Measurements from ENCODE around the gene MOV10.

DNA sequence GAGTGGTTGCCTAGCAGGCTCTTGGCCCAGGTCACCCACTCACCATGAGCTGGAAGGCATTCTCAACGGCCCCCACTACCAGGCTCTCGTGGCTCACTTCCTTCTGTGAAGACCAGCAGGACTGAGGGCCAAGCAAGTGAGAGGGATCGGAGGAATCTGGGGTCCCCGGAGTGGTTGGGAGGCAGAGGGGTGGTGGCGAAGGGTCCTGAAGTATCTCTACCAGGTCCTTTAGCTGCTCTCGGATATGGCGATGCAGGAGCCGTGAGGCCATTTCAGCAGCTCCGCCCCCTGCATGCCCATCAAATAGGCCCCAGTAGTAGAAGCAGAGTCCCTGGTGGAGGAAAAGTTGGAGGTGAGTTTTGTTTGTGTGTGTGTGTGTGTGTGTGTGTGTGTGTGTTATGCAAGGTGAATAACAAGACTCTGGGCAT lies 38.3 kb downstream of the MOV10 start:
- no peak for TF ChIP-seq EZH2phosphoT487 (IDR thresholded peaks at IDR 0.05)
- TF ChIP-seq, protein P1, sequence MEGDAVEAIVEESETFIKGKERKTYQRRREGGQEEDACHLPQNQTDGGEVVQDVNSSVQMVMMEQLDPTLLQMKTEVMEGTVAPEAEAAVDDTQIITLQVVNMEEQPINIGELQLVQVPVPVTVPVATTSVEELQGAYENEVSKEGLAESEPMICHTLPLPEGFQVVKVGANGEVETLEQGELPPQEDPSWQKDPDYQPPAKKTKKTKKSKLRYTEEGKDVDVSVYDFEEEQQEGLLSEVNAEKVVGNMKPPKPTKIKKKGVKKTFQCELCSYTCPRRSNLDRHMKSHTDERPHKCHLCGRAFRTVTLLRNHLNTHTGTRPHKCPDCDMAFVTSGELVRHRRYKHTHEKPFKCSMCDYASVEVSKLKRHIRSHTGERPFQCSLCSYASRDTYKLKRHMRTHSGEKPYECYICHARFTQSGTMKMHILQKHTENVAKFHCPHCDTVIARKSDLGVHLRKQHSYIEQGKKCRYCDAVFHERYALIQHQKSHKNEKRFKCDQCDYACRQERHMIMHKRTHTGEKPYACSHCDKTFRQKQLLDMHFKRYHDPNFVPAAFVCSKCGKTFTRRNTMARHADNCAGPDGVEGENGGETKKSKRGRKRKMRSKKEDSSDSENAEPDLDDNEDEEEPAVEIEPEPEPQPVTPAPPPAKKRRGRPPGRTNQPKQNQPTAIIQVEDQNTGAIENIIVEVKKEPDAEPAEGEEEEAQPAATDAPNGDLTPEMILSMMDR (IDR thresholded peaks at IDR 0.05), result no peak
